ENCODE measurements around the gene ERO1B. TPM values are rescaled to one million over a fixed set of nuclear protein-coding genes. Genes with fewer than 3 reads are reported as not detected.

The ERO1B gene
- polyA plus RNA-seq, 1 donor from 2014 or later, result 2.7 TPM

- Histone ChIP-seq H3K27me3 (ENCODE audit: insufficient read depth, low read depth, low read length) (no peaks in the 10 kb centered on the region), H3K4me2 (ENCODE audit: low read length) (no peak overlapping the region), H3K9ac (ENCODE audit: low read length) (no peak overlapping the region), H3F3A (ENCODE audit: insufficient read depth, low read length, poor library complexity, severe bottlenecking) (no peaks in the 10 kb centered on the region), H3K36me3 (ENCODE audit: insufficient read depth, low read length) (no peaks in the 10 kb centered on the region), H3K27ac (ENCODE audit: low read length) (no peak overlapping the region), H4K20me1 (ENCODE audit: insufficient read depth) (no peaks in the 10 kb centered on the region), H3K79me2 (replicated peaks; ENCODE audit: insufficient read depth, low read length) (no peaks in the 10 kb centered on the region), H3K9me3 (ENCODE audit: low read length) (no peaks in the 10 kb centered on the region), H3K9me2 (ENCODE audit: insufficient read depth, low read length) (no peaks in the 10 kb centered on the region), H3K4me3 (ENCODE audit: low read length) (no peak overlapping the region), H2AFZ (ENCODE audit: low read depth, low read length) (no peak overlapping the region)
- TF ChIP-seq TAF1 (IDR thresholded peaks at IDR 0.05; ENCODE audit: low read depth) (no peak), EZH2 (IDR thresholded peaks at IDR 0.05; ENCODE audit: borderline replicate concordance, insufficient read depth, low read length, poor library complexity, severe bottlenecking) (no peak), RAD21 (conservative IDR thresholded peaks at IDR 0.05) (no peak), POLR2AphosphoS5 (IDR thresholded peaks at IDR 0.05) (no peak), SMC3 (conservative IDR thresholded peaks at IDR 0.05; ENCODE audit: poor library complexity) (no peak), REST (IDR thresholded peaks at IDR 0.05; ENCODE audit: borderline replicate concordance) (no peak), EP300 (conservative IDR thresholded peaks at IDR 0.05; ENCODE audit: poor library complexity, severe bottlenecking) (no peak), CTCF (IDR thresholded peaks at IDR 0.05; ENCODE audit: poor library complexity, severe bottlenecking) (no peak), MXI1 (conservative IDR thresholded peaks at IDR 0.05; ENCODE audit: poor library complexity, severe bottlenecking) (no peak)
These were observed 38.5 kb upstream of the ERO1B start for GRCh38 chr1:236320214-236320613.

- TF ChIP-seq CTCF (IDR thresholded peaks at IDR 0.05; ENCODE audit: poor library complexity, severe bottlenecking) (no peak), SMC3 (conservative IDR thresholded peaks at IDR 0.05; ENCODE audit: poor library complexity) (no peak), EP300 (conservative IDR thresholded peaks at IDR 0.05; ENCODE audit: poor library complexity, severe bottlenecking) (no peak), EZH2 (IDR thresholded peaks at IDR 0.05; ENCODE audit: borderline replicate concordance, insufficient read depth, low read length, poor library complexity, severe bottlenecking) (no peak), MXI1 (conservative IDR thresholded peaks at IDR 0.05; ENCODE audit: poor library complexity, severe bottlenecking) (no peak), TAF1 (IDR thresholded peaks at IDR 0.05; ENCODE audit: low read depth) (no peak), RAD21 (conservative IDR thresholded peaks at IDR 0.05) (no peak), POLR2AphosphoS5 (IDR thresholded peaks at IDR 0.05) (no peak), REST (IDR thresholded peaks at IDR 0.05; ENCODE audit: borderline replicate concordance) (no peak)
- no peaks in the 10 kb centered on the region for H3K36me3 ChIP-seq (ENCODE audit: insufficient read depth, low read length)
- no peak overlapping the region for H3K4me2 ChIP-seq (ENCODE audit: low read length)
- no peak overlapping the region for H3K9ac ChIP-seq (ENCODE audit: low read length)
- no peaks in the 10 kb centered on the region for H3K9me3 ChIP-seq (ENCODE audit: low read length)
- no peaks in the 10 kb centered on the region for H3K9me2 ChIP-seq (ENCODE audit: insufficient read depth, low read length)
- H3F3A ChIP-seq (ENCODE audit: insufficient read depth, low read length, poor library complexity, severe bottlenecking), result no peaks in the 10 kb centered on the region
- H3K79me2 ChIP-seq (replicated peaks; ENCODE audit: insufficient read depth, low read length), result no peaks in the 10 kb centered on the region
- H4K20me1 ChIP-seq (ENCODE audit: insufficient read depth), result no peaks in the 10 kb centered on the region
- no peak overlapping the region for H2AFZ ChIP-seq (ENCODE audit: low read depth, low read length)
- no peak overlapping the region for H3K4me3 ChIP-seq (ENCODE audit: low read length)
- no peak overlapping the region for H3K27ac ChIP-seq (ENCODE audit: low read length)
- H3K27me3 ChIP-seq (ENCODE audit: insufficient read depth, low read depth, low read length), result no peaks in the 10 kb centered on the region
These were observed 34.7 kb upstream of the ERO1B start for GRCh38 chr1:236316437-236316836.

Data from neural cell (in vitro differentiated cells).